ENCODE results near the gene ISLR.

The ISLR gene

DNA sequence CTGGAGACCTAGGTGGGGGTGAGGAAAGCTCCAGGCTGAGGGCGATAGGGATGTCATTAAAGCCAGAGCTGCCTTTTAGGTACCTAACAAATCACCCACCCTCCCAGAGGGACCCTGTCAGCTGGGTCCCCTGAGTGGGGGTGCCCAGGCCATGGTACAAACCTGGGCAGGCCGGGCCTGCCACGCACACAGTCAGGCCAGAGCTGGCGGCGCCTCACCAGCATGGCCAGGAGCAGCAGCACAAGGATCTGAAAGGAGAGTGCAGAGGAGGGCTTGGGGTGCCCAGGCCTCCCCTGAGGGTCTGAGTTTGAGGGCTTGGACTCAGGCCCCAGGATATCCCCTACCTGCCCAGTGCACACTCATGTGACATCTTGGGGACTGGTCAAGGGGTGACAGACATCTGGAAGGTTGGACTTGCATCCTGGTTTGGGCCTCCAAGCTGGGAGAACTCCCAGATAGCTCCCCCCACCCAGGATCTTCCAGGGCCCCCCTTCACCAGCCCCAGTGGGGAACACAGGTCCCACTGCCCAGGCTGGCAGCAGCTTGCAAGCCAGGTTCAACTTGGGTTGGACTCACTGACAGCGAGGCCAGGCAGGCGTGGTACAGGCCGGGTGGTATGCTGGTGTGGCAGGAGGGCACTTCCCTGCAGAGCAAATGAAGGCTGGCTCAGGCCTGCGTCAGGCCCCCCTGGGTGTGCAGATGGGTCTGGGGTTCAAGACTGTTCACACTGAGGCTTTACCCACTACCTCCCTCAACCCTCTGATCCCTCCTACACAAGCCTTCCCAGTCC lies 23.9 kb downstream of the ISLR start:
- no peak for DNase-seq

DNA sequence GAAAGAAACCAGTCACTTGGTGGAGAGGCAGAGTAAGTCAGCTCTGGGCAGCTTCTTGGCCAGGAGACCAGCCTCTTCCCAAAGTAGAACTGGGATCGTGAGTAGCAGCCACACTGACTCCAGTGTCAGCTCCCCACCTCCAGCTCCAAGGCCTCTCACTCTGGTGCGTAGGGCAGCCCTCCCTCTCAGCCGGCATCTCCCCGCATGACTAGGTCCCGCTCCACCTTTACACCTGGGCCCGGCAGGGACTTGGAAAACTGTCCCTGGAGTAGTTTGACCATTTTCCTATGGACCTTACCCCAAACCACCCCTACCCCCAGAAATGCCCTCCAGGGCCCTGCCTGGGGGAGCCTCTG lies 25.8 kb downstream of the ISLR start:
- no peak for DNase-seq

DNA sequence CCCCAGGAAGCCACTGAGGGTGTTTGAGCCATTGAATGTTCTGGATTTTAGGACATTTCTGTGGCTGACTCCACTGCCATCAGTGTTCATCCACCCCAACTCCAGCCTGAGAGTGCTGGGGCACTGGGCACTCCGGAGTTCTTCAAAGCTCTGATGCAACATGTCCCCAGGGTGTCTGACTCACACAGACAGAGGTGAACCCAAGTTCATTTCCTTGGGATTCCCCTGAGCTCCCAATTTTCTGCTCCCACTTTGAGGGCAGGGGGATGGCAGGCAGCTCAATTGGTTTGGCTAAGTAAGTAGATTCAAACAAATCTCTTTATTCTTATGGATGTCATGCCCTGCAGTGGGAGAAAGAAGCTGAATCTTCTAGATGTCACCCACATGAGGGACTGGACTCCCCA lies 26.9 kb downstream of the ISLR start:
- no peak for DNase-seq

DNA sequence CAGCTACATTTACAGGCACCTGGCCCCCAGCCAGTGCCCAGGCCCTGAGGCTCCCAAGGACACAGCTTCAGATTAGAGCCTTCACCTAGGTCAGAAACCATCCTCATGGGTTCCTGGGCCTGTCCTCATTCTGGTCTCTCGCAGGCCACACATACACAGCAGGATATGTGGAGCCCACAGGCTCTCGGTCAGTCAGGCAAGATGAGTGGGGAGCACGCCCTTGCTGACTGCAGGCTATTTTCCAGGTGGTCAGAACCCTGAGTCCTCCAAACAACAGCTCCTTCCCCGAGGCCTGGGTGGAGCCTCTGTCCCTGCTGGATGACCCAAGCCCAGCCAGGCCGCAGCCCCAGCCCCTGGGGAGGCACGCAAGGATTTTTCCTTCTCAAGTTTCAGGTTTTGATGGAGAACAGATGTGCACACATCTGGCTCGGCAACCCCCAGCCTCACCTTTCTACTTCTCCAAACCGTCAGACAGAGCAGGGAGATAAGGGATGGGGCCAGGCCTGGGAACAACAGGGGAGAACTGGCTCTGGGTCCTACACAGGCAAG lies 27.4 kb downstream of the ISLR start:
- no peak for DNase-seq

DNA sequence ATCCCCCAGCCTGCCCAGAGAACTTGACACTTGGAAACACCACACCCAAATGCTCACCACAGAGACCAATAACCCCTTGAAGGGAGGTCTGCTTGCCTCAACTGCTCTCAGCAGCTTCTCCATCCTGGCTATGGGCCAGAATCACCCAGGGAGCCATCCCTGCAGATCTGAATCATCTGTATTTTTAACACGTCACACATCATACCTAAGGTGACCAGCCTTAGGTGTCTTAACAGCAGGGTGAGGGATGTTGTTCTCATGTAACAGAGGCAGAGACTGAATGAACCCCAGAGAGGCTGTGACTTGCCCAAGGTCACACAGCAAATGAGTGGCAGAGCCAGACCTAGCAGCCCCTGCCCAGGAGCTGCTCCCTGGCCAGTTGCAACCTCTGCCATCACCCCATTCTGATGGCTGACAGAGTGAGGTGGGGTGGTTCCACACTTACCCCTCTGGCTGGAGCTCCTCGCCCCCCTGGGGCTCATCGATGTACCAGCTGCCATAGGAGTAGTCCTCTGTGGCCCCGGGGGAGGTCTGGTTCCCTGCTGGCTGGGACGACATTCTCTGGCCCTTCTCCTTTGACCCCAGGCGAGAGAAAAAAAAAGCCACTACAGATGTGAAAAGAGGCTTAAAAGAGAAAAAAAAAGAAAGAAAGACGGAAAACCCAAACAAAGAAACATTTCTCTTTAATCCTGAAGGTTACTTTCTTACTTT lies 28.4 kb downstream of the ISLR start:
- no peak for DNase-seq

DNA sequence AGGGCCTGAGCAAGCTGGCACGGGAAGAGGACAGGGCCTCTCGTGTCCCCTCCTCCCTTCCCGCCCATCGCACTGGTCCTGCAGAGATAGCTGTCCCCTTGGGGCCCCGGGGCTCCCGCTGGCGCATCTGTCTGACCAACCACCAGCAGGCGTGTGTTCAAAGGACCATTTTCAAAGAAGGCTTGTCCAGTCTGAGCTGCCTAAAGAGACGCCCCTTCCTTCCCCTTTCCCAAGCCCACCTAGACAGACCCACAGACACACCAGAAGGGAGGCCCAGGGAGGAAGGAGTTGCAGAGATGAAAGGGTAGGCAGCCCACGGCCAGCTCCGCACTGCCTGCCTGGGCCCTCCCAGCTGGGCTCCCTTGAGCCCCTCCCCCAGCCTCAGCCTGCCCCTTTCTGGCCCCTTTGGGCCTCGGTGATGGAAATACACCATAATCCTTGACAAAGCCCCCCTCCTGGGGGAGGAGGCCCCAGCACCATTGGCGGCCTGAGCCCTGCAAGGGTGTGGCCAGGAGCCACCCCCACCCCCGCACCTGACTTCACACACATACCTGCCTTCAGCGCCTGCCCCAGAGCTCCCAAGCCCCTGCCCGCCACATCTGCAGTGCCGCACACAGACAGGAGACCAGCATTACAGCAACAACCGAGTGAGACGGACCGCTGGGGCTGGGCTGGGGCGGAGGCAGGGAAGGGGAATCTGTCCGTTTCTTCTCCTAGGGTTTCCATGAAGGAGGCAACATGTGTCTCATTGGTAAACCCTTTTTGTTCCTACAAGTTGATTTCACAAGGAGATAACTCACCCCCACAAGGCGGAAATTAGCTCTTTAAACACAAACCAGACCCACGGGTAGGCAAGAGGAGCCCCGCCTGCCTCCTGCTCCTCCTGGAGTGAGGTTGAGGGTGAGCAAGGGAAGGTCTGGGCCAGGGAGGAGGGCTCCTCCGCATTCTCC lies 29.2 kb downstream of the ISLR start, which contains the start of gene STRA6:
Gene STRA6 (minus strand): TSS at position 336 of the 950 bp plus-strand sequence. CDS start 520 bp downstream, outside the sequence.
- no peak for DNase-seq

DNA sequence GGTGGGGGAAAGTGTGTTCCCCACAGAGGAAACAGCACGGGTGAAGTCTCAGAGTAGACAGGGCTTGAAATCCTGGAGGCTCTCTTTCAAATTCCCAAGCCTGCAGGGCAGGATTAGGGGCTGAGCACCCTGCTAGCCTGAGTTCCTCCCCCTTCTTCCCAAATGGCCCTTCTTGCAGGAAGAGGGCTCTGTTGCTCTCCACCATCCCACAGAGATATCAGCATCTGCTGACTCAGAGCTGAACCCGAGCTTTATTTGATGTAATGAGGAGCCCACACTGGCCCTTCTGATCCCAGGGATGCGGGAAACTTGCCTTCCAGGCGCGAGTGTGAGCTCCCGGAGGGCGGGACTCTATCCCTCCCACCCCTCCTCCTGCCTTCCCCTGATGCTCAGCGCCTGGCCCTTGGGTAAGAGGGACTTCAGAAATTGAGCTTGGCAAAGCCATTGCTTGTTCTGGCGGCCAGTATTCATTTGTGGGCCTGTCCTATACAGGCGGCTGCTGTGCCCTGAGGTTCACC lies 30.5 kb downstream of the ISLR start:
- DNase-seq: no peak

DNA sequence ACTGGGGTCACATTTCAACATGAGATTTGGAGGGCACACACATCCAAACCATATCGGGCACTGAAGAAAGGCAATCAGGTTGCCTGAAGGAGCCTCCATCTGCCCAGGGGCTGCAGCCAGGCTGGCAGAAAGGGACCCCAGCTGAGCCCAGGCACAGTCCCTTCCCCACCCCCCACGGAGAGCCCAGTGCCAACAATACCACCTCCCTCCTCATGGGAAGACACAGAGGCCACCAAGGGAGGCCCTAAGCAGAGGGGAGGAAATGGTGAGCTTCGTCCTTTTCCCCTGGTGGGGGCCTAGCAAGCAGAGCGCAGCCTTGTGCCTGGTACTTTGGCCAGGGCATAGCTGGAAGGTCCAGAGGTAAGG lies 32.1 kb downstream of the ISLR start:
- DNase-seq: no peak

DNA sequence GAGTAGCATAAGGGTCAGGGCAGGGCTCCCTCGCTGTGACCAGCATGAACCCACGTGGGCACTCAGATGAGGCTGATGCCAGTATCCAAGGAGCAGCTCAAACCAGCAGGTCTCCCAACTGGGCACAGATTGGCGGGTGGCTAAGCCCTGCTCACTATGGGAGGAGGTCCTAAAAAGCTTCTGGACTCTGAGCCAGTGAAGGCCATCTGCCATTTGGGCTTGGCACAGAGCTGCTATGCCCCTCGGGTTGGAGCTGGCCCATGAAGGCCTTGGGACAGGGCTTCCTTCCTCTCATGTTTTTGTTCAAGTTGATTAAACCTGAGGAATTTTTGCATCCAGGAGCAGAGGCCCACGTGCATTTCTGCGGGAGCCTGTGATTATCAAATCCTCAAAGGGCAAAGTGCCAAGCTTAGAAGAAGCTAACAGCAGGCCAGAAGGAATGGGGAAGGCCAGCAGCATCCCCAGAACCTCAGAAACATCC lies 33.3 kb downstream of the ISLR start:
- DNase-seq: no peak

DNA sequence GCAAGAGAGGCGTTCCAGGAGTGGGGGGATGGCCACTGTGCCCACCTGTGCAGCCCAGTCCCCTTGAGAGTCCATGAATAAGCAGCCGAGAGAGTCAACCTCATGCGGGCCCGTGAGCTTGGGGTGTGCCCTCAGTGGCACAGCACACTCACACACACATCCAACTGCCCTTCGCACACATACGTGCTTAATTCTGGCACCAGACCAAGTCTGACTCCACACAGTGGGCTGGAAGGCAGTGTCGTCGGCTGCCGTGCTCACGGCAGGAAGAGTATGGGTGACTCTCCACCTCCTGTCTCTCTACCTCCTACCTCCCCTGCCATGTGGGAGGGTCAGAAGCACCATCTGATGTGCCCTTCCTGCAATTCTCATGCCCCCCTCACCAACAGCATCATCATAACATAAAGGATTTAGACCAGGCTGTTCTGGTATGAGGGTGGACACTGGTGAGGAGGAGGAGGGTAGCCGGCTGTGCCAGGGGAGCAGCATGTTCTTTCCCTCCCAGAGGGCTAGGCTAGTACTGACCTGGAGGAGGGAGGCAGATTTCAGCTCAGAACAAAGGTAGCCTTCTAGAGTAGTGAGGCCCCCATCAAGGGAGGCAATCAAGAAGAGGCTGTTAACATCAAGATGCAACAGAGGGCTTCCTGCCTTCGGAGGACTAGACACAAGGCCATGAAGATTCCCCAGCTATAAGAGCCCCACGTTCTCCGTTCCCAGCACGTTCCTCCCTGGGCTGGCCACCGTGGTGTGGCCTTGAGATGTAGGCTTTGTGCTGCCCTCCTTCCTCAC lies 34.3 kb downstream of the ISLR start:
- no peak for DNase-seq

DNA sequence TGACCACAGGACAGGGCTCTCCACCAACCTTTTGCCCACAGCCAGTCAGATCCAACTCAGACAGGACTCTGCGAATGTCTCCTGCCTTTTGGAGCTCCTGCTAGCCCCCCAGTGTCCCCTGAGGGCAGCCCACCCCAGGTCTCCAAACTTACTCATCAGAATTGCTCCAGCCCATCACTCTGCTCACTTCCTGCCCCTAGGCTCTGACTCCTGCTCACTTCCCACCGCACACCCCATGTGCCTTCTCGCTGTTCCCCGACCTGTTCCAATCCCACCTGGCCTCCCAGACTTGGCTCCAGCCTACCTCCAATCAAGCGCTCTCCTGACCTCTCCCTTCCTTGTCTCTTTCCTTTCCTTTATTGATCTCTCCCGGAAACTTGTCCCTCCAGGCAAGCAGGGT lies 35.0 kb downstream of the ISLR start:
- DNase-seq: no peak

DNA sequence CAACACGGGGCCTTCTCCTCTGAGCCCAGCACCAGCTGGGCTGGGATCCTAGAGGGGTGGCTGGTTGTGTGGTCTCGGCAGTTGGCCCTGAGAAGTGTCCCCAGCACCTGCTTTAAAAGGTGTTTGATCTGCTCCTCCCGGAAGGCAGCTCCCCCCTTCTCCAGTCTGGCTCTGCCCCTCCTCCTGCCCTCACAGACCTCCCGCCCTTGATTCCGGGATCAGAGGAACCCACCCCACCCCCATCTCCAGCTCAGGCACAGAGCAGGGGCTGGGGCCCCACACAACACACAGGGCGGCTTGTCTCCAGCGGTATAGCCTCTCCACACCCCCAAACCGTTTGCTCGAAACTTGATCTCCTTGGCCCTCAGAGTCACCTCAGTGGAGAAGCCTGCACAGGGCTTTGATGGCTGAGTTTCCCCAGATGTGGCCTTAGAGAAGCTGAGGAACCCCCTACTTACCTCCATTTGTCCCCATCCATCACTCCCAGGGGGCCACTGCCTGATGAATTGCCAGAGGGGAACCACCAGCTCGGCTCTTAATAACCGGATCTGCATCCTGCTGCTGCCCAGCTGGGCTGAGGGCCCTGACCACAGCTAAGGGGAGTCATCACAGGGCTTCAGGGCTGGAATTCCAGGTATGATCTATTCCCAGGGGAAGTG lies 35.5 kb downstream of the ISLR start:
- no peak for DNase-seq

DNA sequence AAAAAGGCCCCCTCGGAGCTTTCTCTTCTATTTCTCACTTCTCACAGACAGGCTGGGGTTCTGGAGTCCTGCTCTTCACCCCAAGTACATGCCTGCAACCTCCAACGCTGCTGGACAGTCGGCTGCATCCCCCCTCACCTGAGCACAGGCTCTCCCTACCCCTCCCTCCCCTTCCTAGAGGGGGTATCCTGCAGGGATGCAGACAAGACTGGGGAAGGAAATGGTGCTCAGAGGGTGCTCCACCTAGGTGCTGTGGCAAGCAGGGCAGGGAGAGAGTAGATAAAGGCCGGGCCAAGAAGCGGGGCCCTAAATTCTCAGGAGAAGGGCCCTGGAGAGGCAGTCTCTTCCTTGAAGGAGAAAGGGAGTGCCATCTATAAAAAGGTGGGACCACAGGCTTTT lies 36.0 kb downstream of the ISLR start:
- no peak for DNase-seq

DNA sequence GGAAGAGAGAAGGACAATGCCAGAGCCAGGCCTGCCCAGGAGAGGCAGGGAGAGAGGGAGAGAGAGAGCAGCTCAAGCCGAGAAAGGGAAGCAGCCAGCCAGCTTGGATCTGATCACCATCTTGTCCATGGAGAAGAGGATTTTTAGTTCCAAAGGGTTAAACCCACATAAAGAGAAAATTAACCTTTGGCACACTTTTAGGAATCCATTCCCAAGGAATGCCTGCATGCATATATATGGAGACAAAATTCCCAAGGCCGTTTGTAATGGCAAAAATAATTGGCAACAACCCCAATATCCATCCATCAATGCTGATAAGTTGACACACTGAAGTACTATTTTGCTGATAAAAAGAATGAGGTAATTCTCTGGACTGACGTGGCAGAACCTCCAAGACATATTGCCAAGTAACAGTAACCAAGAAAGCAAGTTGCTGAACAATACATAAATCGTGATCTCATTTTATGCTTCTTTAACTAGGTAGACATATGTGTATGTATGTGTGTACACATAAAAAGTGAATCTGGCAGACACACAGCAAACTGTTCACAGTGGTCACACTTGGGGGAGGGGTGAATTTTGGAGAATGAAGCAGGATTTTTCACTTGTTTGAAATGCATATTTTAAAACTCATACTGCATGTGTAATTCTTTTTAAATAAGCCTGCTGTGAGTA lies 36.6 kb downstream of the ISLR start:
- no peak for DNase-seq

DNA sequence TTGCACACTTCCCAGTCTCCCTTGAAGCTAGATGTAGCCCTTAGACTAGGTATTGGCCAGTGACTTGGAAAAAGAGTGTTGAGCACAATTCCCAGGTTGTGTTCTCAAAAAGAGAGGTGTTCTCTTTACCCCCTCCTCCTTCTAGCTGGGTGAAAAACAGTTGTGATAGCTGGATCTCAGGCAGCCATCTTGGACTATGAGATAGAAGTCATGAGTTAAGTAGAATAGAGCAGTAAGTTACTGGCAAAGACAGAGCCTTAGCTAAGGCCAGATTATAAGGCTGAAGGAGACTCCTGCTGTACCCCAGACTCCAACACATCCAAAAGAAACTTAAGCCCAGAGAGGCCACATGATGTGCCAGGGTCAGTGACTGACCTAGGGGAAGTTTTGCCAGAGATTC lies 37.2 kb downstream of the ISLR start:
- no peak for DNase-seq

DNA sequence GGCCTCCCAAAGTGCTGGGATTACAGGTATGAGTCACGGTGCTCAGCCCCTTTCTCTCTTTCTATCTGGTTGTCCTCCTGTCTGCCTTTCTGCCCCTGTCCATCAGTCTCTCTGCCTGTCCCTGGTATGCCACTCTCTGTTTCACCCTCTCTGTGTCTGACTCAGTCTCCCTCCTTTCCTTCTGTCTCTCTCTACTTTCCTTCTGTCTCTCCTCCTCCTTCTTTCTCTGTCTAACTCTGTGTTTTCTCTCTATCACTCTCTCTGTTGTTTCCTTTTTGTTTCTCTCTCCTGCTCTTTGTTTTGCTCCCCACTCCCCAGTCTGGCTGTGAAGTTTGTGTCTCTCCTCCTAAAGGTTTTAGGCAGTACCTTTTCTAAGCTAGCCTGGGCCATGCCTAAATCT lies 38.1 kb downstream of the ISLR start:
- no peak for DNase-seq

DNA sequence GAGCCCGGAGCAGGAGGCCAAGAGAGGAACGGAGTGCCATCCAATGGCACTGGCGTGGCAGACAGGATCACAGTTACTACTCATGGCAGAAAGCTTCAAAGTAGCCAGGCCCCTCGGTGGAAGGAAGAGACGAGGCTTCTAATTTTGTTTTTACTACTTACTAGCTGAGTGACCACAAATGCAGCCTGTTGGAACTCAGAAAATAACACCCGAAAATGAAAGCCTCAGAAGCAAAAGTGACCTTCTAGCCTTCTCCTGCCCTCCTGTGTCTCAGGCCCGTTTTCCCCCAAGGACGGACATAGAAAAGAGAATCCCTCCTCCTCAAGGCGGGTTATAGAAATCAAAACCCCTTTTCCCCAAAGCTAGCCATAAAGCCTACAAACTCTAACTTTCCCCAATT lies 39.0 kb downstream of the ISLR start:
- no peak for DNase-seq

DNA sequence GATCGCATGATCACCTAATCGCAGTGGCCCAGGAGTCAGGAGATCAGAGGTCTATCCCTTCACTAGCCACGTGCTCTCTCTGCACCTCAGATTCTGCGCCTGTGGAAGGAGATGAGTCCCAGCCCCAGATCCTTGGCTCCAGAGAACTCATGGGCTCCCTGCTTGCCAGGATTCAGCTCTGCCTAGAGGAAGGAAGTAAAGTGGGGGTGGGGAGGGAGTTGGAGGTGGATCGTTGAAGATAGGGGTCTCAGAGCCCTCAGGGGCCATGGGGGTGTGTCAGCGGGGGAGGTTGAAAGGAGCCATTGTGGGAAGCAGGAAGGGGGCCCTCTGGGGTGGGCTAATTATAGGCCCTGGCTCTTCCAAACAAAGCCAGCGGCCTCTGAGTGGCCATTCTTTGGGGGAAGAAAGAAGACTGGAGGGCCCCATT lies 40.4 kb downstream of the ISLR start:
- DNase-seq: no peak

DNA sequence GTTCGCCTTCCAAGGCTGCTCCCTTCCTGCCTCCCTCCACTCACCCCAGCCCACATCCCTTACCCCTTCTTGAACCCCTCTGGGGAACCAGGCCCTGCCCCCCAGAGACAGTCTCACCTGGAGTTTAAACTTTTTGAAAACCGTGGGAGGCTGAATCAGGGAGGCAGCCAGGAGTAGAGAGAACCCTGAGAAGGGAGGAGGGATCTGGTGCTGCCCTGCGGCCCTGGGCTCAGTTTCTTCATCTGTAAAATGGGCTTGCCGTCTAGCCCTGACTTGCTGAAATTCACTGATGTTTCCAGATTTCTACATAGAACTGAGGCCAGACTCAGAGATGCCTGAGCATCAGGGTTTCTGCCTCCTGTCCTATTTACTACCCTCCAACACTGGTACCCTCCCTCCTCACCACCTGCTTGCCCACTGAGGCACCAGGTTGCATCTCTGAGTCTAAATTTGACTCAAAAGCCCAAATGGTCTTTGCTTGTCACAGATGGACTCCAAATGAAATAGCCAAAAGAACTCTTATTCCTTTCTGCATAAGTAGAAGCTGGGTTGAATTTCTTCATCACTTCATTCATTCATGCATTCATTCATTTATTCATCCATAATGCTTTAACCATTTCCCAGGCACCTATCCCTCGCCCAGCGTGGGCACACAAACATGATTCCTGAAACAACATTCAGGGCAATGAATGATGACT lies 41.0 kb downstream of the ISLR start:
- DNase-seq: no peak

DNA sequence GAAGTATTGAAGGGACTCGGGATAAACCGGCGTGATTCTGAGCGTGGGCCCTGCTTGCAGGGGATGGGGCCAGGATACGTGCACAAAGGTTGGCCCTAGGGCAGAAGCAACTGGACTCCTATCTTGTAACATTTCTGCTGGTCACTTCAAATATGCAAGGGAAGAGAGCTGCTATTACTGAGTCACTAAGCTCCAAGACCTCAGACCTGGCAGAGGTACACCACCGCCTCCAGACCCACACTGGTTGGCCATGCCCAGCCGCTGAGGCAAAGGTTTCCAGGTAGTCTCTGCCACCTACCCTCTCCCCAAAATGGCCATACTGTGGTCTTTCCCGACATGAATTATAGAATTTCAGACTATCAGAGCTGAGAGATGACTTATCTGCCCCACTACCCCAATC lies 42.4 kb downstream of the ISLR start:
- DNase-seq: no peak
